Measurements from ENCODE around the gene CAMTA1. TPM values are rescaled to one million over a fixed set of nuclear protein-coding genes. Genes with fewer than 3 reads are reported as not detected.

Gene CAMTA1
- total RNA-seq, 1 experiment from 2014 or later: 69.5 TPM

DNA sequence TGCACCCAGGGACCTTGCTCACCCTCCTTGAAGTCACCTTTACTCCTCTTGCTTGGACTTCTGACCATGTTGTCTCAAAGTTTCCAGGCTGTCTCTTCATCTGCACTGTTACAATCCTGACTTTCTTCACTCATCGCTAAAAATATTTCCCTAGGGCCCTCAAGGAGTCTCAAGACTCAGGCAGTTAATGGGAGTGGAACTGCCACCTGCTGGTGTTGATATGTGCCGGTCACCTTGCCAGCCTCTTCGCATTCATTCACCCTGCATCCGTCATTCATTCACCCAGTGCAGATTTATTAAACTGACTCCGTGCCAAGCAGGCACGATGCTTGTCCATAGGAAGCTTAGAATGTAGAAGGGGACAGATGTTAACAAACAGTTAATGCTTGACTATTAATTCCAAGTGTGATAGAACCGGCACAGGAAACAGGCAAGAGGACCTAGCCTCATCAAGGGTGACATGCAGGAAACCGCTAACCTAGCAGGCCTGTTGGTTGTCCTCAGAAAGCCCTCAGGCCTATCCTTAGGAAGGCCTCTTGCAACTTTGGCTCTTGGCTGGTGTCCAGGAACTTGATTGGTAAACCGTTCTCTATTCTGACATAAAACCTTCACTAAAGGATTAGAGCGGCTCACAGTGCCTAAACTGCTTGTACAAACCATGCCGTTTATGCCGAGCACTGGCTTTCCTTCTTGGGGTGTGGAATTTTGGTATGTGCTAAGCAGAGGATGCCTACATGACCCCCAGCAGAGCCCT lies 342.2 kb downstream of the CAMTA1 start:
- BruUV-seq (replicated peaks): no TSS peak

DNA sequence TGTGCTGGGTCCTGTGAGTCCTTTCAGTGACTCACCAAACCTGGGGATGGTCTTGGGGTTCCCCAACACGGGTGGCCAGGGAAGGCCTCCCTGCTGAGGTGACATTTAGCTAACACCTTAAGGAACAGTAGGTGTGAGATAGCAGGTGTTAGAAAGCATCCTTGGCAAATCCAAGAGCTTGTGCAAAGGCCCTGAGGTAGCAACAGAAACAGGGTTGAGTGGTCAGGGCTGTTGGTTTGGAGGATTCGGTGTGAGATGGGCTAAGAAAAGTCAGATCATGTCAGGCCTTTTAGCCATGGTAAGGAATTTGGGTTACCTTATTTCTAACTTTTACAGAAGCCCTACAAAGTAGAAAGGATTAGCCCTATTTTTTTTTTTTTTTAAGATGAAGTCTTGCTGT lies 343.0 kb downstream of the CAMTA1 start:
- H3K79me2 ChIP-seq (ENCODE audit: insufficient read depth, low read length): no peaks in the 10 kb centered on the region
- ChIA-PET RAD21 (ENCODE audit: low non-redundant PET in 1 of 2, low total read pairs in 2 of 2, uncharacterized antibody in 2 of 2, unreplicated experiment in 2 of 2) (no interaction called here), CTCF (no interaction called here), POLR2A (no interaction called here)
- H3K4me1 ChIP-seq (ENCODE audit: control insufficient read depth in 1 of 2, insufficient read depth in 2 of 2, low read length in 2 of 2): no peaks in the 10 kb centered on the region
- H3K36me3 ChIP-seq (ENCODE audit: control insufficient read depth in 1 of 2, insufficient read depth in 2 of 2, low read length in 2 of 2): no peaks in the 10 kb centered on the region
- no peaks in the 10 kb centered on the region for H3K9me2 ChIP-seq (ENCODE audit: insufficient read depth)
- H3K27ac ChIP-seq (ENCODE audit: low read depth, low read length): no peak overlapping the region
- ATAC-seq (no peak), DNase-seq (ENCODE audit: low read depth, low spot score) (no peak)
- no peaks in the 10 kb centered on the region for H4K20me1 ChIP-seq (ENCODE audit: insufficient read depth)
- H3K9ac ChIP-seq (ENCODE audit: low read length): no peak overlapping the region
- intact Hi-C loops (cut with micrococcal nuclease): no loop called here
- BruUV-seq (replicated peaks): no TSS peak
- H3K9me3 ChIP-seq (ENCODE audit: control insufficient read depth in 1 of 2, insufficient read depth in 1 of 2, low read depth in 1 of 2, low read length in 2 of 2): no peaks in the 10 kb centered on the region
- H3K4me2 ChIP-seq (ENCODE audit: low read length): no peak overlapping the region
- peaks cover 4% of the 10 kb centered on the region; the same call in 1 of the 2 replicates for H3K27me3 ChIP-seq (ENCODE audit: insufficient read depth, low read length)
- H3K4me3 ChIP-seq (replicated peaks in 1 of 2; ENCODE audit: low read depth in 1 of 2, low read length in 2 of 2): no peak overlapping the region
- no peak overlapping the region for H2AFZ ChIP-seq (ENCODE audit: low read depth, low read length, poor library complexity, severe bottlenecking)
- TF ChIP-seq RAD21 (IDR thresholded peaks at IDR 0.05; ENCODE audit: low read depth): no peak
- no peak for TF ChIP-seq EGR1 (IDR thresholded peaks at IDR 0.05; ENCODE audit: low read depth)
- no peak for TF ChIP-seq EZH2 (IDR thresholded peaks at IDR 0.05)
- TF ChIP-seq SIN3A (IDR thresholded peaks at IDR 0.05; ENCODE audit: low read depth): no peak
- TF ChIP-seq, protein P1, sequence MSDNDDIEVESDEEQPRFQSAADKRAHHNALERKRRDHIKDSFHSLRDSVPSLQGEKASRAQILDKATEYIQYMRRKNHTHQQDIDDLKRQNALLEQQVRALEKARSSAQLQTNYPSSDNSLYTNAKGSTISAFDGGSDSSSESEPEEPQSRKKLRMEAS (IDR thresholded peaks at IDR 0.05): no peak
- TF ChIP-seq, protein P2, sequence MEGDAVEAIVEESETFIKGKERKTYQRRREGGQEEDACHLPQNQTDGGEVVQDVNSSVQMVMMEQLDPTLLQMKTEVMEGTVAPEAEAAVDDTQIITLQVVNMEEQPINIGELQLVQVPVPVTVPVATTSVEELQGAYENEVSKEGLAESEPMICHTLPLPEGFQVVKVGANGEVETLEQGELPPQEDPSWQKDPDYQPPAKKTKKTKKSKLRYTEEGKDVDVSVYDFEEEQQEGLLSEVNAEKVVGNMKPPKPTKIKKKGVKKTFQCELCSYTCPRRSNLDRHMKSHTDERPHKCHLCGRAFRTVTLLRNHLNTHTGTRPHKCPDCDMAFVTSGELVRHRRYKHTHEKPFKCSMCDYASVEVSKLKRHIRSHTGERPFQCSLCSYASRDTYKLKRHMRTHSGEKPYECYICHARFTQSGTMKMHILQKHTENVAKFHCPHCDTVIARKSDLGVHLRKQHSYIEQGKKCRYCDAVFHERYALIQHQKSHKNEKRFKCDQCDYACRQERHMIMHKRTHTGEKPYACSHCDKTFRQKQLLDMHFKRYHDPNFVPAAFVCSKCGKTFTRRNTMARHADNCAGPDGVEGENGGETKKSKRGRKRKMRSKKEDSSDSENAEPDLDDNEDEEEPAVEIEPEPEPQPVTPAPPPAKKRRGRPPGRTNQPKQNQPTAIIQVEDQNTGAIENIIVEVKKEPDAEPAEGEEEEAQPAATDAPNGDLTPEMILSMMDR (IDR thresholded peaks at IDR 0.05 in 2 of 3, conservative IDR thresholded peaks at IDR 0.05 in 1 of 3; ENCODE audit: borderline replicate concordance in 1 of 3, insufficient read depth in 1 of 3, low read depth in 2 of 3, low read length in 2 of 3): no peak
- no peak for TF ChIP-seq JUND (IDR thresholded peaks at IDR 0.05)
- no peak for TF ChIP-seq CEBPB (IDR thresholded peaks at IDR 0.05; ENCODE audit: low read depth)
- TF ChIP-seq, protein P3, sequence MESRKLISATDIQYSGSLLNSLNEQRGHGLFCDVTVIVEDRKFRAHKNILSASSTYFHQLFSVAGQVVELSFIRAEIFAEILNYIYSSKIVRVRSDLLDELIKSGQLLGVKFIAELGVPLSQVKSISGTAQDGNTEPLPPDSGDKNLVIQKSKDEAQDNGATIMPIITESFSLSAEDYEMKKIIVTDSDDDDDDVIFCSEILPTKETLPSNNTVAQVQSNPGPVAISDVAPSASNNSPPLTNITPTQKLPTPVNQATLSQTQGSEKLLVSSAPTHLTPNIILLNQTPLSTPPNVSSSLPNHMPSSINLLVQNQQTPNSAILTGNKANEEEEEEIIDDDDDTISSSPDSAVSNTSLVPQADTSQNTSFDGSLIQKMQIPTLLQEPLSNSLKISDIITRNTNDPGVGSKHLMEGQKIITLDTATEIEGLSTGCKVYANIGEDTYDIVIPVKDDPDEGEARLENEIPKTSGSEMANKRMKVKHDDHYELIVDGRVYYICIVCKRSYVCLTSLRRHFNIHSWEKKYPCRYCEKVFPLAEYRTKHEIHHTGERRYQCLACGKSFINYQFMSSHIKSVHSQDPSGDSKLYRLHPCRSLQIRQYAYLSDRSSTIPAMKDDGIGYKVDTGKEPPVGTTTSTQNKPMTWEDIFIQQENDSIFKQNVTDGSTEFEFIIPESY (IDR thresholded peaks at IDR 0.05; ENCODE audit: extremely low read depth, insufficient replicate concordance, low read length): no peak

More for the DNA sequence above, 342.2 kb downstream of the CAMTA1 start:
- Histone ChIP-seq H3K9ac (ENCODE audit: low read length) (no peak overlapping the region), H4K20me1 (ENCODE audit: insufficient read depth) (no peaks in the 10 kb centered on the region), H3K4me1 (ENCODE audit: control insufficient read depth in 1 of 2, insufficient read depth in 2 of 2, low read length in 2 of 2) (no peaks in the 10 kb centered on the region), H3K79me2 (ENCODE audit: insufficient read depth, low read length) (no peaks in the 10 kb centered on the region), H3K27me3 (ENCODE audit: insufficient read depth, low read length) (peaks cover 4% of the 10 kb centered on the region; the same call in 1 of the 2 replicates), H3K4me3 (replicated peaks in 1 of 2; ENCODE audit: low read depth in 1 of 2, low read length in 2 of 2) (no peak overlapping the region), H2AFZ (ENCODE audit: low read depth, low read length, poor library complexity, severe bottlenecking) (no peak overlapping the region), H3K4me2 (ENCODE audit: low read length) (no peak overlapping the region), H3K9me2 (ENCODE audit: insufficient read depth) (no peaks in the 10 kb centered on the region), H3K9me3 (ENCODE audit: control insufficient read depth in 1 of 2, insufficient read depth in 1 of 2, low read depth in 1 of 2, low read length in 2 of 2) (no peaks in the 10 kb centered on the region), H3K27ac (ENCODE audit: low read depth, low read length) (no peak overlapping the region), H3K36me3 (ENCODE audit: control insufficient read depth in 1 of 2, insufficient read depth in 2 of 2, low read length in 2 of 2) (no peaks in the 10 kb centered on the region)
- ChIA-PET CTCF (interaction anchor here (1.5 kb wide), 1 partner anchor 10 kb away, joined by 3 read pairs; no protein-coding TSS in a partner anchor), RAD21 (ENCODE audit: low non-redundant PET in 1 of 2, low total read pairs in 2 of 2, uncharacterized antibody in 2 of 2, unreplicated experiment in 2 of 2) (no interaction called here), POLR2A (no interaction called here)
- no peak for DNase-seq (ENCODE audit: low read depth, low spot score)
- no peak for ATAC-seq
- intact Hi-C loops (cut with micrococcal nuclease): no loop called here
- TF ChIP-seq, protein P2 (IDR thresholded peaks at IDR 0.05 in 2 of 3, conservative IDR thresholded peaks at IDR 0.05 in 1 of 3; ENCODE audit: borderline replicate concordance in 1 of 3, insufficient read depth in 1 of 3, low read depth in 2 of 3, low read length in 2 of 3): peak in 2 of 3 experiments; percentile 7 to 9; a peak in 1 of 6 replicates
- TF ChIP-seq POLR2AphosphoS5 (IDR thresholded peaks at IDR 0.05; ENCODE audit: low read depth, low read length) (no peak), FOSL1 (IDR thresholded peaks at IDR 0.05; ENCODE audit: low read depth) (no peak), RAD21 (IDR thresholded peaks at IDR 0.05; ENCODE audit: low read depth) (peak; percentile 17; the same call in 1 of the 2 replicates)

Data from HCT116 (cell line).